Endothelial cell of umbilical vein (primary cell): Measurements from ENCODE around the gene OR6C76.
"Not testable (repeated sequence)": the region's sequence is repeated elsewhere in the genome, so short reads cannot be mapped to it uniquely, and the experiment has no call there.

Experiments used
- FOS ChIP-seq: IDR thresholded peaks from 2 replicates; pipeline ENCODE4 v1.6.1; 2011; ENCODE audit warnings: mild to moderate bottlenecking, low read length, moderate library complexity, borderline replicate concordance; ENCODE audit not compliant: insufficient read depth
- POLR2A ChIP-seq: IDR thresholded peaks from 2 replicates; pipeline ENCODE4 v1.6.1; 2012; ENCODE audit warnings: low read depth, mild to moderate bottlenecking, control low read depth, low read length
- POLR2AphosphoS5 ChIP-seq: IDR thresholded peaks from 2 replicates; pipeline ENCODE4 v1.6.1; 2012; ENCODE audit warnings: low read depth, mild to moderate bottlenecking, control low read depth, low read length, moderate library complexity; ENCODE audit not compliant: insufficient read depth
- TF ChIP-seq, protein P1 (sequence below), 2 donors: IDR thresholded peaks; 1 replicate in 1 of 2; 2 replicates in 1 of 2; pipeline ENCODE4 v1.5.1; 2011; ENCODE audit warnings: low read length in 2 of 2, mild to moderate bottlenecking in 2 of 2, moderate library complexity in 2 of 2, control low read depth in 1 of 2, inconsistent platforms in 1 of 2, low read depth in 1 of 2; ENCODE audit not compliant: insufficient read depth in 1 of 2; ENCODE audit errors: extremely low read depth in 1 of 2

DNA sequence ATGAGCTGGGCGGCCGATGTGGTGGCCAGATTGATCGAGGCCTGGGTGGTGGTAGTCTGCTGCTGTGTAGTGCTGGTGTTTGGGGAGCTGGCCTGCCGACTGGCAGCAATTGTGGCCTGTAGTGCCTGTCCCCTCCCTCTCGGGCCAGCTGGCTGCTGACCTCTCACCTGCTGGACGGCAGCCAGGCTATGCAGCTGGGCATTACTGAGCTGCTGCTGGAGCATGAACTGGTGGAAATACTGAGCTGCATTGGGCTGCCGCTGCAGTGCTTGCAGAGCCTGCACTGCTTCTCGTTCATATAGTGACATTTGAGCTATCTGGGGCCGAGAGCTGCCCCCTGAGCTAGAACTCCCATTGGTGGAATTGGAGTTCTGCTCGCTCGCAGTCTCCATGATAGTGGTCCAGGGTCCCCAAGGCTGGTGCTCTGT, 11.6 kb upstream of the OR6C76 start:
- TF ChIP-seq POLR2A, POLR2AphosphoS5, FOS: not testable (repeated sequence)
- TF ChIP-seq, protein P1, sequence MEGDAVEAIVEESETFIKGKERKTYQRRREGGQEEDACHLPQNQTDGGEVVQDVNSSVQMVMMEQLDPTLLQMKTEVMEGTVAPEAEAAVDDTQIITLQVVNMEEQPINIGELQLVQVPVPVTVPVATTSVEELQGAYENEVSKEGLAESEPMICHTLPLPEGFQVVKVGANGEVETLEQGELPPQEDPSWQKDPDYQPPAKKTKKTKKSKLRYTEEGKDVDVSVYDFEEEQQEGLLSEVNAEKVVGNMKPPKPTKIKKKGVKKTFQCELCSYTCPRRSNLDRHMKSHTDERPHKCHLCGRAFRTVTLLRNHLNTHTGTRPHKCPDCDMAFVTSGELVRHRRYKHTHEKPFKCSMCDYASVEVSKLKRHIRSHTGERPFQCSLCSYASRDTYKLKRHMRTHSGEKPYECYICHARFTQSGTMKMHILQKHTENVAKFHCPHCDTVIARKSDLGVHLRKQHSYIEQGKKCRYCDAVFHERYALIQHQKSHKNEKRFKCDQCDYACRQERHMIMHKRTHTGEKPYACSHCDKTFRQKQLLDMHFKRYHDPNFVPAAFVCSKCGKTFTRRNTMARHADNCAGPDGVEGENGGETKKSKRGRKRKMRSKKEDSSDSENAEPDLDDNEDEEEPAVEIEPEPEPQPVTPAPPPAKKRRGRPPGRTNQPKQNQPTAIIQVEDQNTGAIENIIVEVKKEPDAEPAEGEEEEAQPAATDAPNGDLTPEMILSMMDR (IDR thresholded peaks at IDR 0.05; ENCODE audit: extremely low read depth in 1 of 2, insufficient read depth in 1 of 2, low read depth in 1 of 2, low read length in 2 of 2): not testable (repeated sequence)
